ENCODE measurements around the gene RNF32. TPM values are rescaled to one million over a fixed set of nuclear protein-coding genes. Genes with fewer than 3 reads are reported as not detected.
A peak's percentile ranks its signal among the peaks of the same experiment; 100 is the strongest.

The RNF32 gene
- total and polyA plus RNA-seq, 2 of the 13 experiments (the other 11 are each of a cell fraction or from before 2014, with no cell fraction given): not detected

DNA sequence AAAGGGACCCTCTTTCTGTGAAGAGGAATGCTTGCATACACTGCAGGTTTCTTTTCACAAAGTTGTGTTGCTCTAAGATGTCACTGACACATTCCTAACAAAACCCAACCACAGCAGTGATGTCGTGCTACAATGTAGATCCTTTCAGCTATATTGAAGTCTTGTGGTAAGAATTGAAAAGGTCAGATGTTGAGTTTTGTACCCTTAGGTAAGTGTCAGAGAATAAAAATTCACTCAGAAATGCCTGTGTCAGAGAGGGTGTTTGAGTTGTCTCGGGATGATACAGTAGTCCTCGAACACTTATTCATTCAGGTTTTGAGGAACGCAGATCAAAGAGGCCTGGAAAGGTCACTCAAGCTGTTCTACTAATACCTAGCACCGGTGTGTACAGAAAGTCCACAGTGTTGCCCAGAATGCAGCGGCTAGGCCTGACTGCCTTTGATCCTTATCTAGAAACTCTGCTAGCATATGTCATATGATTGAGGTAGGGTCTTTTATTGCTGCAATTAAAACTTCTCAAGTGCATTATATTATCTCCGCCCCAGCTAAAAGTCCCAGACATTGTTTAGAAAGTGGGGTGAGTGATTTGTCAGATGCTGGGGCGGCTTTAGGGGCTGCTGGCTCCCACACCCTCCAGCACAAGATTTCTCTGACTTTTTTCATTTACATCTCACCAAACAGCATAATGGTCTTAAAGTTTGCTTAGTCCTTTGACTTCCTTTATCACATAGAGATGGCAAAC, 26.0 kb downstream of the RNF32 start (continued):
- TF ChIP-seq, protein P1, sequence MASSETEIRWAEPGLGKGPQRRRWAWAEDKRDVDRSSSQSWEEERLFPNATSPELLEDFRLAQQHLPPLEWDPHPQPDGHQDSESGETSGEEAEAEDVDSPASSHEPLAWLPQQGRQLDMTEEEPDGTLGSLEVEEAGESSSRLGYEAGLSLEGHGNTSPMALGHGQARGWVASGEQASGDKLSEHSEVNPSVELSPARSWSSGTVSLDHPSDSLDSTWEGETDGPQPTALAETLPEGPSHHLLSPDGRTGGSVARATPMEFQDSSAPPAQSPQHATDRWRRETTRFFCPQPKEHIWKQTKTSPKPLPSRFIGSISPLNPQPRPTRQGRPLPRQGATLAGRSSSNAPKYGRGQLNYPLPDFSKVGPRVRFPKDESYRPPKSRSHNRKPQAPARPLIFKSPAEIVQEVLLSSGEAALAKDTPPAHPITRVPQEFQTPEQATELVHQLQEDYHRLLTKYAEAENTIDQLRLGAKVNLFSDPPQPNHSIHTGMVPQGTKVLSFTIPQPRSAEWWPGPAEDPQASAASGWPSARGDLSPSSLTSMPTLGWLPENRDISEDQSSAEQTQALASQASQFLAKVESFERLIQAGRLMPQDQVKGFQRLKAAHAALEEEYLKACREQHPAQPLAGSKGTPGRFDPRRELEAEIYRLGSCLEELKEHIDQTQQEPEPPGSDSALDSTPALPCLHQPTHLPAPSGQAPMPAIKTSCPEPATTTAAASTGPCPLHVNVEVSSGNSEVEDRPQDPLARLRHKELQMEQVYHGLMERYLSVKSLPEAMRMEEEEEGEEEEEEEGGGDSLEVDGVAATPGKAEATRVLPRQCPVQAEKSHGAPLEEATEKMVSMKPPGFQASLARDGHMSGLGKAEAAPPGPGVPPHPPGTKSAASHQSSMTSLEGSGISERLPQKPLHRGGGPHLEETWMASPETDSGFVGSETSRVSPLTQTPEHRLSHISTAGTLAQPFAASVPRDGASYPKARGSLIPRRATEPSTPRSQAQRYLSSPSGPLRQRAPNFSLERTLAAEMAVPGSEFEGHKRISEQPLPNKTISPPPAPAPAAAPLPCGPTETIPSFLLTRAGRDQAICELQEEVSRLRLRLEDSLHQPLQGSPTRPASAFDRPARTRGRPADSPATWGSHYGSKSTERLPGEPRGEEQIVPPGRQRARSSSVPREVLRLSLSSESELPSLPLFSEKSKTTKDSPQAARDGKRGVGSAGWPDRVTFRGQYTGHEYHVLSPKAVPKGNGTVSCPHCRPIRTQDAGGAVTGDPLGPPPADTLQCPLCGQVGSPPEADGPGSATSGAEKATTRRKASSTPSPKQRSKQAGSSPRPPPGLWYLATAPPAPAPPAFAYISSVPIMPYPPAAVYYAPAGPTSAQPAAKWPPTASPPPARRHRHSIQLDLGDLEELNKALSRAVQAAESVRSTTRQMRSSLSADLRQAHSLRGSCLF (CRISPR knock-in tag; IDR thresholded peaks at IDR 0.05; ENCODE audit: borderline replicate concordance): no peak
- TF ChIP-seq EZH2 (conservative IDR thresholded peaks at IDR 0.05; ENCODE audit: low read depth, low read length) (no peak), HHEX (CRISPR knock-in tag; IDR thresholded peaks at IDR 0.05) (peak; percentile 78; the same call in 1 of the 2 replicates), ZNF33A (CRISPR knock-in tag; IDR thresholded peaks at IDR 0.05; ENCODE audit: borderline replicate concordance) (no peak), SP4 (CRISPR knock-in tag; IDR thresholded peaks at IDR 0.05) (no peak), NPAS2 (CRISPR knock-in tag; IDR thresholded peaks at IDR 0.05; ENCODE audit: borderline replicate concordance) (no peak), ZNF879 (CRISPR knock-in tag; IDR thresholded peaks at IDR 0.05) (no peak), HOXD1 (CRISPR knock-in tag; IDR thresholded peaks at IDR 0.05) (peak; percentile 46; the same call in 1 of the 2 replicates), KDM1A (CRISPR knock-in tag; IDR thresholded peaks at IDR 0.05) (no peak), ZNF343 (CRISPR knock-in tag; IDR thresholded peaks at IDR 0.05) (no peak), AHR (CRISPR knock-in tag; IDR thresholded peaks at IDR 0.05) (no peak), SPEN (CRISPR knock-in tag; IDR thresholded peaks at IDR 0.05; ENCODE audit: low read depth) (no peak), ZNF652 (CRISPR knock-in tag; IDR thresholded peaks at IDR 0.05; ENCODE audit: borderline replicate concordance, low read depth) (no peak), ZNF251 (CRISPR knock-in tag; IDR thresholded peaks at IDR 0.05) (no peak), TP53 (CRISPR knock-in tag; conservative IDR thresholded peaks at IDR 0.05) (no peak), ARNTL (CRISPR knock-in tag; IDR thresholded peaks at IDR 0.05) (no peak), NRL (CRISPR knock-in tag; IDR thresholded peaks at IDR 0.05; ENCODE audit: borderline replicate concordance) (no peak), DR1 (CRISPR knock-in tag; IDR thresholded peaks at IDR 0.05) (no peak), GABPB1 (CRISPR knock-in tag; IDR thresholded peaks at IDR 0.05) (no peak), ZNF501 (CRISPR knock-in tag; IDR thresholded peaks at IDR 0.05) (no peak), ZNF703 (CRISPR knock-in tag; IDR thresholded peaks at IDR 0.05; ENCODE audit: borderline replicate concordance) (0 out of 2 replicates have a peak, but pooled peaks have one; percentile 32)
- TF ChIP-seq, protein P2, sequence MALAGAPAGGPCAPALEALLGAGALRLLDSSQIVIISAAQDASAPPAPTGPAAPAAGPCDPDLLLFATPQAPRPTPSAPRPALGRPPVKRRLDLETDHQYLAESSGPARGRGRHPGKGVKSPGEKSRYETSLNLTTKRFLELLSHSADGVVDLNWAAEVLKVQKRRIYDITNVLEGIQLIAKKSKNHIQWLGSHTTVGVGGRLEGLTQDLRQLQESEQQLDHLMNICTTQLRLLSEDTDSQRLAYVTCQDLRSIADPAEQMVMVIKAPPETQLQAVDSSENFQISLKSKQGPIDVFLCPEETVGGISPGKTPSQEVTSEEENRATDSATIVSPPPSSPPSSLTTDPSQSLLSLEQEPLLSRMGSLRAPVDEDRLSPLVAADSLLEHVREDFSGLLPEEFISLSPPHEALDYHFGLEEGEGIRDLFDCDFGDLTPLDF (CRISPR knock-in tag; IDR thresholded peaks at IDR 0.05): no peak

Measured in HepG2 (cell line).